Common myeloid progenitor, CD34-positive (primary cell): ENCODE results near the gene ABTB2.
"Not testable (repeated sequence)": the region's sequence is repeated elsewhere in the genome, so short reads cannot be mapped to it uniquely, and the experiment has no call there.

Experiments used
- CTCF ChIA-PET: fragments of 350-600 bp; sonication (Branson Sonifier 250); formaldehyde crosslinking; loops from one replicate; lab custom pipeline; 2021; ENCODE audit warnings: antibody characterized with exemption; lab: Charles Lee
- POLR2A ChIA-PET: fragments of 350-600 bp; sonication (Branson Sonifier 250); formaldehyde crosslinking; loops from one replicate; lab custom pipeline; 2021; ENCODE audit warnings: antibody characterized with exemption; lab: Charles Lee
- DNase-seq, 3 donors: peaks; one replicate each; pipeline versions ENCODE4 v3.0.0 to v3.0.0-alpha.2; 2013
- H3K27ac ChIP-seq, 2 experiments: 1 replicate in 1 of 2; 2 replicates in 1 of 2; pipeline ENCODE4 v1.7.0; 2013; ENCODE audit warnings: inconsistent platforms in 2 of 2, low read length in 2 of 2, mild to moderate bottlenecking in 2 of 2, low read depth in 1 of 2, moderate library complexity in 1 of 2; ENCODE audit not compliant: severe bottlenecking in 2 of 2, insufficient read depth in 1 of 2, poor library complexity in 1 of 2
- H3K27me3 ChIP-seq, 5 experiments: replicated peaks in 2 of 5; 1 replicate in 3 of 5; 2 replicates in 2 of 5; pipeline versions ENCODE4 v1.6.1 to v1.7.0; 2013; ENCODE audit warnings: low read length in 4 of 5, mild to moderate bottlenecking in 2 of 5, moderate library complexity in 2 of 5, inconsistent platforms in 1 of 5; ENCODE audit not compliant: insufficient read depth in 5 of 5, control insufficient read depth in 4 of 5
- H3K36me3 ChIP-seq, 4 experiments: 1 replicate in 2 of 4; 2 replicates in 2 of 4; pipeline versions ENCODE4 v1.6.1 to v1.7.0; 2013; ENCODE audit warnings: low read length in 3 of 4, control low read depth in 1 of 4, mild to moderate bottlenecking in 1 of 4; ENCODE audit not compliant: control insufficient read depth in 4 of 4, insufficient read depth in 4 of 4
- H3K4me1 ChIP-seq, 4 experiments: 1 replicate in 3 of 4; 2 replicates in 1 of 4; pipeline versions ENCODE4 v1.6.1 to v1.7.1; 2013; ENCODE audit warnings: low read length in 3 of 4, mild to moderate bottlenecking in 3 of 4, control low read depth in 1 of 4, inconsistent platforms in 1 of 4, moderate library complexity in 1 of 4; ENCODE audit not compliant: control insufficient read depth in 4 of 4, insufficient read depth in 4 of 4; ENCODE audit errors: control extremely low read depth in 1 of 4
- H3K4me3 ChIP-seq, 7 experiments: 1 replicate in 4 of 7; 2 replicates in 3 of 7; pipeline versions ENCODE4 v1.5.1 to v1.7.0; 2013; ENCODE audit warnings: mild to moderate bottlenecking in 7 of 7, low read length in 6 of 7, moderate library complexity in 6 of 7, inconsistent platforms in 2 of 7, low read depth in 2 of 7, control low read depth in 1 of 7; ENCODE audit not compliant: insufficient read depth in 4 of 7, control insufficient read depth in 1 of 7; ENCODE audit errors: extremely low read depth in 1 of 7
- H3K9me3 ChIP-seq, 5 experiments: 1 replicate in 4 of 5; 2 replicates in 1 of 5; pipeline versions ENCODE4 v1.6.1 to v1.7.1; 2013; ENCODE audit warnings: low read length in 4 of 5, mild to moderate bottlenecking in 2 of 5, inconsistent platforms in 1 of 5, low read depth in 1 of 5, moderate library complexity in 1 of 5; ENCODE audit not compliant: control insufficient read depth in 4 of 5, insufficient read depth in 2 of 5; ENCODE audit errors: control extremely low read depth in 1 of 5
- WGBS: methylation state at CpG from one replicate; pipeline ENCODE4 v1.1.5; 2013; ENCODE audit not compliant: insufficient coverage; 5-methylcytosine and 5-hydroxymethylcytosine counted together

ABTB2 gene

DNA sequence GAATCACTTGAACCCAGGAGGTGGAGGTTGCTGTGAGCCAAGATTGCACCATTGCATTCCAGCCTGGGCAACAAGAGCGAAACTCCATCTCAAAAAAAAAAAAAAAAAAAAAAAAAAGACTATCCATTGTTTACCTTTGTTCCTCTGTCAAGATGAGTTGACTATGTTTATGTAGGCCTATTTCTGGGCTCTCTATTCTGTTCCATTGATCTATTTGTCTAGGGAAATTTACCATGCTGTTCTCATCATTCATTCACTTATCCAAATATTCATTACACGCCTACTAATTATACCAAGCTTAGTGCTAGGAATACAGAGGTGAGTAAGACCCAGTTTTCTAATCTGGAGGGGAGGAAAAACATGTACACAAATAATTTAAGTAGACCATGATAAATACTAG lies 139.1 kb downstream of the ABTB2 start:
- H3K36me3 ChIP-seq, H3K27ac ChIP-seq, H3K4me1 ChIP-seq, DNase-seq, H3K4me3 ChIP-seq, CTCF ChIA-PET, H3K27me3 ChIP-seq, POLR2A ChIA-PET, H3K9me3 ChIP-seq: not testable (repeated sequence)
- WGBS, result no CpG with 5 or more reads among the region's 2 CpGs

DNA sequence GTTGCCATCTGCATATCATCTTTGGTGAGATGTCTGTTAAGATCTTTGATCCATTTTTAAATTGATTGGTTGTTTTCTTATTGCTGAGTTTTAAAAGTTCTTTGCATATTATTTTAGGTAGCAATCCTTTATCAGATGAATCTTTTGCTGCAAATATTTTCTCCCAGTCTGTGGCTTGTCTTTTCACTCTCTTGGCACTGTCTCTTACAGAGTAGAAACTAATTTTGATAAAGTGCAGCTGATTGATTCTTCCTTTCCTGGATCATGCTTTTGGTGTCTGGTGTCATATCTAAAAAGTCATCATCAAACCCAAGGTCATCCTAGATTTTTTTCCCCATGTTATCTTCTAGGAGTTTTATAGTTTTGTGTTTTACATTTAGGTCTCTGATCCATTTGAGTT lies 139.7 kb downstream of the ABTB2 start:
- Histone ChIP-seq H3K27me3 (no peaks in the 10 kb centered on the region), H3K4me1 (no peaks in the 10 kb centered on the region), H3K9me3 (no peaks in the 10 kb centered on the region), H3K4me3 (no peak overlapping the region), H3K27ac (no peak overlapping the region), H3K36me3 (no peaks in the 10 kb centered on the region)
- POLR2A ChIA-PET, result no interaction called here
- CTCF ChIA-PET, result no interaction called here
- no peak for DNase-seq

DNA sequence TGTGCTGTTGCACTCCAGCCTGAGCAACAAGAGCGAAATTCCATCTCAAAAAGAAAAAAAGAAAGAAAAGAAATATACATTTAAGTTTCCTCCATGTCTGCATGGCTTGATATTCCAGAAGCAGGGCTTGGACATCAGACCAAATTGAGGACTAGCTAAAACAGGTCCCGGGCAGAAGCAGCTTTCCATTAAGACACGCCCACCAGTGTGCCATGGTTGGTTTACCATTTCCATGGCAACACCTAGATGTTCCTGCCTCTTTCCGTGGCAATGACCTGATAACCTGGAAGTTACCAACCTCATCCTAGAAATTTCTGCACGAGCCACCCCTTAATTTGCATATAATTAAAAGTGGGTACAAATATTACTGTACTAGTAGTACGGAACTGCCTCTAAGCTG lies 141.1 kb downstream of the ABTB2 start:
- WGBS, result 89% methylated on average over 4 of the region's 6 CpGs
- Histone ChIP-seq H3K9me3 (no peaks in the 10 kb centered on the region), H3K4me3 (no peak overlapping the region), H3K27me3 (no peaks in the 10 kb centered on the region), H3K27ac (no peak overlapping the region), H3K36me3 (no peaks in the 10 kb centered on the region), H3K4me1 (no peaks in the 10 kb centered on the region)
- ChIA-PET CTCF (interaction anchor here (1.2 to 2.3 kb wide), 2 partner anchors 10 to 12 kb away, joined by 4 to 10 read pairs; no protein-coding TSS in a partner anchor), POLR2A (no interaction called here)
- no peak for DNase-seq

DNA sequence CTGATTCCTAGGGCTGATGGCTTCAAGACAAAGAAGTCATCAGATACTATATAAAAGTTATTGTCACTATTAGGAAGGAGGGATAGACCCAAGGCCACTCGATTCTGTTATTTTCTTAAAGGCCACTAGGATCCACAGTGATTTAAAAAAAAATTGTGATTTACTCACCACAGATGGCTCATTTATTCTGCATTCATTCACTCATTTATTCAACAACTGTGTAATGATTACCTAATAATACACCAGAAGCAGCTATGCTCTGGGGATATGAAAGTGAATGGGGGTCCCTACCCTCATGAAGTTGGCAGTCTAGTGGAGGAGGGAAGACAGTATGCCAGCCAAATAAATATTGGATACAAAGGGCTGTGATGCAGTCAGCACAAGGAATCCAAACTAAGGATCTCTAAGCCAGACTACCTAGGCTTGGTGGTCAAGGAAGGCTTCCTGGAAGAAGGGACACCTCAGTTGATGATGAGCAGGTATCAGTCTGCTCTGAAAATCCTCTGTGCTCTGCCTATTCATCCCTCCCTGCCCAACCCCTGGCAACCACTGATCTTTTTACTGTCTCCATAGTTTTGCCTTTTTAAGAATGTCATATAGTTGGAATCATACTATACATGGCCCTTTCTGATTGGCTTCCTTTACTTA lies 141.9 kb downstream of the ABTB2 start:
- Histone ChIP-seq H3K36me3 (no peaks in the 10 kb centered on the region), H3K9me3 (no peaks in the 10 kb centered on the region), H3K27ac (no peak overlapping the region), H3K4me1 (no peaks in the 10 kb centered on the region), H3K4me3 (no peak overlapping the region), H3K27me3 (no peaks in the 10 kb centered on the region)
- 100% methylated on average over 1 of the region's 1 CpG for WGBS
- ChIA-PET CTCF (interaction anchor here (1.2 to 2.3 kb wide), 2 partner anchors 9 to 12 kb away, joined by 4 to 10 read pairs; no protein-coding TSS in a partner anchor), POLR2A (interaction anchor here (1.5 kb wide), 1 partner anchor 9 kb away, joined by 3 read pairs; no protein-coding TSS in a partner anchor)
- no peak for DNase-seq

DNA sequence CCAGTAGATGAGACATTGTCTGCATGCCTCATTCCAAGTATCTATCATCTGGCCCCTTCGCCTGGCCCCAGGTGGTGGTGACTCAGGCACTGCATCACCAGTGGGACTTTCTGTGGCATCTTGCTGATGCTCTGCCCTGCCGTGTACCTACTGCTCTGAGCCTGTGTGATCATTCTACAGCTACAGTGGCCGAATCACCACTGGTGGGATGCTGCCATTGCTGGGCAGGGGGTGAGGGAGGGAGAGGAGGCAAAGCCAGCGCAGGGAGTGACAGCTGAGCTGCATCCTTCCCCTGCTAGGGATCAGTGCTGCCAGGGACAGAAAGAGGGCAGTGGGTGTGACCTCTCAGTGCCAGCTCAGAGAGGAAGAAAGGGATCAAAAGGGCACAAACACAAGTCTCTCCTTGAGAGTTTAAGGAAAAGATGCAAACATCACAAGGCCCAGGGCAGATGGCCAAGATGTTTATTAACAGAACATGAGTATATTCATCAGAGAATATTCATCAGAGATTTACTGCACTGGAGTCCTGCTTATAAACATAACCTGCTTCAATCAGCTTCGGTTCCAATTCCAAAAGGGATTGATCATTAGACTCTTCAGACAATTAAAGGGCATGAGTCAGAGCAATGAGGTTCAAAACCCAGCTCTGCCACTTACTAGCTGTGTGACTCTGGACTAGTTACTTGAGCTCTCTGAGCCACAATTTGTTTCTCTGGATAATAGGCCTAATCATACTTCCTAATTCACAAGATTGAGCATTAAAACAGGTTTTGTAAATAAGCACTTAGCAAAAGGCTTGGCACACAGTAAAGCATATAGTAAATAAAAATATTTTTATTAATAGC lies 142.6 kb downstream of the ABTB2 start:
- Histone ChIP-seq H3K27ac (no peak overlapping the region), H3K36me3 (no peaks in the 10 kb centered on the region), H3K9me3 (no peaks in the 10 kb centered on the region), H3K4me3 (no peak overlapping the region), H3K4me1 (no peaks in the 10 kb centered on the region), H3K27me3 (no peaks in the 10 kb centered on the region)
- ChIA-PET CTCF (interaction anchor here (2.3 kb wide), 1 partner anchor 8 kb away, joined by 10 read pairs; no protein-coding TSS in a partner anchor), POLR2A (interaction anchor here (1.5 kb wide), 1 partner anchor 9 kb away, joined by 3 read pairs; no protein-coding TSS in a partner anchor)
- 80% methylated on average over 5 of the region's 5 CpGs for WGBS
- no peak for DNase-seq

DNA sequence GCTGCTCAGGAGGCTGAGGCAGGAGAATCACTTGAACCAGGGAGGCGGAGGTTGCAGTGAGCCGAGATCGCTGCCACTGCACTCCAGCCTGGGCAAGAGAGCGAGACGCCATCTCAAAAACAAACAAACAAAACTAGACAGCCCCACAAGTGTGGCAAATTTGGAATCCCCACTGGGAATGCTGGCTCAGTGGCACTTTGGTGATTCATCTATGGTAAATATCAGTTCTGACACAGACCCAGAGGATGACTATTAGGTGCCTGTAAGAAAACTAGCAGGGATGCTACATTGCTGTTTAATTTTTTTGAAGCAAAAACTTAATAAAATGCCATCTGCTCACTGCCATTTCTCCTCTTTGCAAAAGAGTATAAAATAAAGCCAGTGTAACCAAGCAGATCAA lies 144.4 kb downstream of the ABTB2 start:
- DNase-seq, result no peak
- Histone ChIP-seq H3K4me3 (no peak overlapping the region), H3K27ac (no peak overlapping the region), H3K36me3 (no peaks in the 10 kb centered on the region), H3K4me1 (peaks cover 0 to 5% (median 0%) of the 10 kb centered on the region in 4 experiments), H3K9me3 (no peaks in the 10 kb centered on the region), H3K27me3 (no peaks in the 10 kb centered on the region)
- ChIA-PET CTCF (no interaction called here), POLR2A (no interaction called here)
- 73% methylated on average over 3 of the region's 5 CpGs for WGBS

DNA sequence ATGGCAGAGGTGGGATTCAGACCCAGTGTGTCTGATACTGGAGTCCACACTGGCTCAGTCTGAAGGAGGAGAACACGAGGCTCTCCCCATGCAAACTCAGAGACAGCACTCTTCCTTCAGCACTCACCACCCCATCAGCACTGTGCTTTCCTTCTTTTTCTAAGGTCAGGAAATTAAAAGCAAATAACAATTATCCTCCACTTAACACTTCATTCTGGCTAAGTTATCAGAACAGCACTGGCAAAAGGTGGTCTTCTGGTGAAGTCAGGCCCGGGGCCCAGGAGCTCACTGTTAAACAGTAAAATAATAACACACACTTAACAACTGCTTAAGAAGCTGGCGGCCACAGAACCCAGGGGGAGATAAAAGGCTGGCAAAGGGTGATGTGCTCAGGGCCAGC lies 145.2 kb downstream of the ABTB2 start:
- DNase-seq, result no peak
- CTCF ChIA-PET, result no interaction called here
- Histone ChIP-seq H3K4me1 (peaks cover 0 to 13% (median 4%) of the 10 kb centered on the region in 4 experiments), H3K27me3 (no peaks in the 10 kb centered on the region), H3K9me3 (no peaks in the 10 kb centered on the region), H3K27ac (no peak overlapping the region), H3K4me3 (no peak overlapping the region), H3K36me3 (no peaks in the 10 kb centered on the region)
- 86% methylated on average over 1 of the region's 3 CpGs for WGBS
- POLR2A ChIA-PET, result no interaction called here
